OCI-LY7 (cell line): ENCODE data around the gene SPECC1. TPM values are rescaled to one million over a fixed set of nuclear protein-coding genes. Genes with fewer than 3 reads are reported as not detected.

Experiments used
- BruUV-seq: library from RNA; stranded (reverse); fragments of 400-500 nt; replicated peaks from 2 replicates; lab custom pipeline; 2021; lab: Mats Ljungman, UMichigan
- CTCF ChIA-PET: fragments of 300-600 bp; sonication (Branson Sonifier 250); formaldehyde crosslinking; loops from one replicate; lab custom pipeline; 2022; ENCODE audit warnings: antibody characterized with exemption; ENCODE audit not compliant: unreplicated experiment; lab: Charles Lee
- POLR2A ChIA-PET: fragments of 300-600 bp; sonication (Branson Sonifier 250); formaldehyde crosslinking; loops from one replicate; lab custom pipeline; 2022; ENCODE audit warnings: antibody characterized with exemption; lab: Charles Lee
- DNase-seq: peaks from one replicate; pipeline ENCODE4 v3.0.0-alpha.2; 2015; ENCODE audit warnings: low spot score
- H2AFZ ChIP-seq: fragments of 200-600 bp; sonication (generic), shearing (Covaris generic); 2 replicates; pipeline ENCODE4 v1.6.1; 2014; ENCODE audit warnings: mild to moderate bottlenecking, antibody characterized with exemption, low read length, moderate library complexity
- H3K27ac ChIP-seq: fragments of 200-600 bp; sonication (generic); 2 replicates; pipeline ENCODE4 v1.5.1; 2014; ENCODE audit warnings: mixed run types, low read depth, mild to moderate bottlenecking, moderate library complexity, low read length, inconsistent platforms; ENCODE audit not compliant: poor library complexity, severe bottlenecking
- H3K36me3 ChIP-seq: fragments of 200-600 bp; sonication (generic); 2 replicates; pipeline ENCODE4 v1.6.1; 2014; ENCODE audit warnings: mild to moderate bottlenecking, antibody characterized with exemption, low read length, moderate library complexity, mixed read lengths; ENCODE audit not compliant: insufficient read depth
- H3K4me1 ChIP-seq: fragments of 200-600 bp; sonication (generic); 2 replicates; pipeline ENCODE4 v1.5.1; 2014; ENCODE audit warnings: mild to moderate bottlenecking, low read length; ENCODE audit not compliant: insufficient read depth, poor library complexity, severe bottlenecking
- H3K4me2 ChIP-seq: fragments of 200-600 bp; sonication (generic); 2 replicates; pipeline ENCODE4 v1.6.1; 2014; ENCODE audit warnings: mild to moderate bottlenecking, low read length
- H3K4me3 ChIP-seq: fragments of 200-600 bp; sonication (generic); 2 replicates; pipeline ENCODE4 v1.5.1; 2014; ENCODE audit warnings: mild to moderate bottlenecking, low read depth, low read length; ENCODE audit not compliant: poor library complexity, severe bottlenecking
- H3K79me2 ChIP-seq: fragments of 200-600 bp; sonication (generic); 2 replicates; pipeline ENCODE4 v1.6.1; 2016; ENCODE audit warnings: low read depth, mild to moderate bottlenecking, low read length, moderate library complexity, mixed read lengths; ENCODE audit not compliant: insufficient read depth
- H3K9me2 ChIP-seq: fragments of 200-600 bp; sonication (generic); 2 replicates; pipeline ENCODE4 v1.6.1; 2016; ENCODE audit warnings: mild to moderate bottlenecking, low read length, mixed read lengths; ENCODE audit not compliant: insufficient read depth
- H3K9me3 ChIP-seq: fragments of 200-600 bp; sonication (generic); 2 replicates; pipeline ENCODE4 v1.6.1; 2014; ENCODE audit warnings: mild to moderate bottlenecking, mixed run types, low read length, mixed read lengths
- H4K20me1 ChIP-seq: fragments of 200-600 bp; sonication (generic); 2 replicates; pipeline ENCODE4 v1.6.1; 2014; ENCODE audit warnings: mild to moderate bottlenecking, antibody characterized with exemption, low read length, moderate library complexity, mixed read lengths; ENCODE audit not compliant: insufficient read depth
- EZH2phosphoT487 ChIP-seq: fragments of 200-600 bp; sonication (generic); IDR thresholded peaks from 2 replicates; pipeline ENCODE4 v1.6.1; 2018; ENCODE audit warnings: low read depth, borderline replicate concordance, mild to moderate bottlenecking, mixed run types, antibody characterized with exemption, low read length, moderate library complexity, mixed read lengths
- intact Hi-C: fragments of 100-400 bp; cut with micrococcal nuclease; formaldehyde crosslinking; loops from one replicate; pipeline ENCODE4 v1.10.0; 2022; ENCODE audit not compliant: unreplicated experiment
- total RNA-seq, 2 experiments: library from RNA; depleted of rRNA in 1 of 2; stranded (reverse); fragments of >200 nt in 1 of 2; shearing (Covaris generic) in 1 of 2; gene quantifications; 2 replicates each; pipeline ENCODE4 v1.2.3, GENCODE V29; 2014 to 2022
- TF ChIP-seq, protein P1 (sequence below): fragments of 200-600 bp; sonication (generic); conservative IDR thresholded peaks from 2 replicates; pipeline ENCODE4 v1.5.1; 2014; ENCODE audit warnings: mild to moderate bottlenecking, antibody characterized with exemption, low read length, moderate library complexity, mixed read lengths

Gene SPECC1
- total RNA-seq, 2 experiments from 2014 or later = 0.47 to 2.8 TPM

GRCh38 chr17:20246692-20247091 is 237.5 kb downstream of the SPECC1 start:
- Histone ChIP-seq H3K9me3 (no peaks in the 10 kb centered on the region), H3K4me3 (no peak overlapping the region), H3K4me2 (no peak overlapping the region), H2AFZ (no peak overlapping the region), H3K27ac (no peak overlapping the region), H3K36me3 (no peaks in the 10 kb centered on the region), H3K9me2 (no peaks in the 10 kb centered on the region), H4K20me1 (no peaks in the 10 kb centered on the region), H3K79me2 (no peaks in the 10 kb centered on the region), H3K4me1 (no peaks in the 10 kb centered on the region)
- CTCF ChIA-PET = no interaction called here
- POLR2A ChIA-PET = interaction anchor here (0.5 kb wide), 1 partner anchor 25 kb away, joined by 3 read pairs; no protein-coding TSS in a partner anchor
- TF ChIP-seq, protein P1, sequence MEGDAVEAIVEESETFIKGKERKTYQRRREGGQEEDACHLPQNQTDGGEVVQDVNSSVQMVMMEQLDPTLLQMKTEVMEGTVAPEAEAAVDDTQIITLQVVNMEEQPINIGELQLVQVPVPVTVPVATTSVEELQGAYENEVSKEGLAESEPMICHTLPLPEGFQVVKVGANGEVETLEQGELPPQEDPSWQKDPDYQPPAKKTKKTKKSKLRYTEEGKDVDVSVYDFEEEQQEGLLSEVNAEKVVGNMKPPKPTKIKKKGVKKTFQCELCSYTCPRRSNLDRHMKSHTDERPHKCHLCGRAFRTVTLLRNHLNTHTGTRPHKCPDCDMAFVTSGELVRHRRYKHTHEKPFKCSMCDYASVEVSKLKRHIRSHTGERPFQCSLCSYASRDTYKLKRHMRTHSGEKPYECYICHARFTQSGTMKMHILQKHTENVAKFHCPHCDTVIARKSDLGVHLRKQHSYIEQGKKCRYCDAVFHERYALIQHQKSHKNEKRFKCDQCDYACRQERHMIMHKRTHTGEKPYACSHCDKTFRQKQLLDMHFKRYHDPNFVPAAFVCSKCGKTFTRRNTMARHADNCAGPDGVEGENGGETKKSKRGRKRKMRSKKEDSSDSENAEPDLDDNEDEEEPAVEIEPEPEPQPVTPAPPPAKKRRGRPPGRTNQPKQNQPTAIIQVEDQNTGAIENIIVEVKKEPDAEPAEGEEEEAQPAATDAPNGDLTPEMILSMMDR = no peak
- no peak for TF ChIP-seq EZH2phosphoT487
- no TSS peak for BruUV-seq
- DNase-seq = no peak
- intact Hi-C loops = no loop called here

DNA sequence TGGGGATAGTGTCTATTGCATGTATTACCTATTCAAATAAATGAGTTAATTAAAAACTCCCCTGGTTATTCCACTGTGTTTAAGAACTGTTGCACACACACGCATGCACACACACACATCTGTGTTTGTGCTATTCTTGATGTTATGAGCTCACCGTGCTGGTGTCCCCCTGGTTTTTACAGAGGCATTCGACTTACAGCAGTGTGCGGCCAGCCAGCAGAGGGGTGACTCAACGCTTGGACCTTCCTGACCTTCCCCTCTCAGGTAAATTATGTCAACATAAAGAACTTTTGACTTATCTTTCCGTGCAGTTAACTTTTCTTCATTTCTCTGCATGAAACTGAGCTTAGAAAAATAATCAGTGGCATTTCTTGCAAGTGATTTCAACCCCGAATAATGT is 244.2 kb downstream of the SPECC1 start:
- CTCF ChIA-PET = no interaction called here

DNA sequence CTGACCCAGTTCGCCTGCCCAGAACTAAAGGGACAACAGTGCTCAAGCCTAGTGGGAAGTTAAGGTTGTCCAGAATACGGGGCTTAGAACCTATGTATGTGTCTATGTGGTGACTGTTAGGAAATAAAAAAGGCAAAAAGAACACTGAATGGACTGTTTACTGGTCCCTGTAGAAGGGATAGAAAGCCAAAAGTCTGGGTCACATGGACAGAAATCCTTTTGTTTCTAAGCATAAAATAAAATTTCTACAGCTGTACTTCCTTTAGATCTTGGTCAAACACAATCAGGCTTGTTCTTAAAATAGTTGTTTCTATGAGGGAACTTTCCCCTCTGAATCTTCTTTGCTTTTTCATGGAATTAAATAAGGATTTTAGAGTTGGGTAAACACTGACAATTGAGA is 245.4 kb downstream of the SPECC1 start:
- POLR2A ChIA-PET = no interaction called here
- CTCF ChIA-PET = no interaction called here
- no peak for DNase-seq
- Histone ChIP-seq H3K4me3 (no peak overlapping the region), H3K36me3 (no peaks in the 10 kb centered on the region), H4K20me1 (no peaks in the 10 kb centered on the region), H3K9me3 (no peaks in the 10 kb centered on the region), H3K4me1 (no peaks in the 10 kb centered on the region), H3K4me2 (no peak overlapping the region), H3K79me2 (no peaks in the 10 kb centered on the region), H3K27ac (no peak overlapping the region), H2AFZ (no peak overlapping the region), H3K9me2 (no peaks in the 10 kb centered on the region)
- BruUV-seq = no TSS peak
- TF ChIP-seq, protein P1 = no peak
- TF ChIP-seq EZH2phosphoT487 = no peak
- intact Hi-C loops = no loop called here

More for the DNA sequence above, 244.2 kb downstream of the SPECC1 start:
- no TSS peak for BruUV-seq
- Histone ChIP-seq H3K9me3 (no peaks in the 10 kb centered on the region), H3K4me2 (no peak overlapping the region), H3K4me1 (no peaks in the 10 kb centered on the region), H3K79me2 (no peaks in the 10 kb centered on the region), H3K27ac (no peak overlapping the region), H3K36me3 (no peaks in the 10 kb centered on the region), H3K4me3 (no peak overlapping the region), H3K9me2 (no peaks in the 10 kb centered on the region), H2AFZ (no peak overlapping the region), H4K20me1 (no peaks in the 10 kb centered on the region)
- no peak for TF ChIP-seq EZH2phosphoT487
- TF ChIP-seq, protein P1 = no peak
- POLR2A ChIA-PET = no interaction called here
- DNase-seq = no peak
- intact Hi-C loops = no loop called here
